Spleen (tissue), 11 donors: Measurements from ENCODE around the gene SPDYC. TPM values are rescaled to one million over a fixed set of nuclear protein-coding genes. Genes with fewer than 3 reads are reported as not detected.

Experiments
- DNase-seq: peaks from one replicate; pipeline ENCODE4 v3.0.0-alpha.2; 2020
- H3K27ac ChIP-seq, 8 donors: fragments of 200-600 bp; sonication (generic) in 7 of 8; 1 replicate in 4 of 8; 2 replicates in 4 of 8; pipeline versions ENCODE4 v1.5.0 to v1.8.0; 2016 to 2021; ENCODE audit warnings: inconsistent platforms in 4 of 8, mild to moderate bottlenecking in 4 of 8, moderate library complexity in 1 of 8
- H3K27me3 ChIP-seq, 7 donors: fragments of 200-600 bp; sonication (generic) in 6 of 7; replicated peaks in 1 of 7; 1 replicate in 4 of 7; 2 replicates in 3 of 7; pipeline versions ENCODE4 v1.5.0 to v1.8.0; 2016 to 2021; ENCODE audit warnings: inconsistent platforms in 3 of 7, mild to moderate bottlenecking in 1 of 7
- H3K36me3 ChIP-seq, 6 donors: fragments of 200-600 bp; sonication (generic) in 5 of 6; 1 replicate in 4 of 6; 2 replicates in 2 of 6; pipeline versions ENCODE4 v1.5.0 to v1.8.0; 2016 to 2021; ENCODE audit warnings: inconsistent platforms in 2 of 6
- H3K4me1 ChIP-seq, 6 donors: fragments of 200-600 bp; sonication (generic) in 5 of 6; 1 replicate in 3 of 6; 2 replicates in 3 of 6; pipeline versions ENCODE4 v1.5.0 to v1.8.0; 2016 to 2021; ENCODE audit warnings: inconsistent platforms in 3 of 6
- H3K4me3 ChIP-seq, 8 donors: fragments of 200-600 bp; sonication (generic) in 7 of 8; 1 replicate in 4 of 8; 2 replicates in 4 of 8; pipeline versions ENCODE4 v1.5.0 to v1.8.0; 2016 to 2021; ENCODE audit warnings: inconsistent platforms in 4 of 8, mild to moderate bottlenecking in 4 of 8, moderate library complexity in 2 of 8
- H3K9me3 ChIP-seq, 8 donors: fragments of 200-600 bp; sonication (generic) in 7 of 8; 1 replicate in 4 of 8; 2 replicates in 4 of 8; pipeline versions ENCODE4 v1.5.0 to v1.8.0; 2016 to 2021; ENCODE audit warnings: inconsistent platforms in 4 of 8
- POLR2A ChIP-seq, 3 donors: fragments of 450-650 bp; IDR thresholded peaks; one replicate each; pipeline ENCODE4 v1.5.1; 2017; ENCODE audit warnings: antibody characterized with exemption in 3 of 3, mild to moderate bottlenecking in 1 of 3
- POLR2AphosphoS5 ChIP-seq, 3 donors: sonication (generic); formaldehyde crosslinking; IDR thresholded peaks; one replicate each; pipeline ENCODE4 v1.5.1; 2017; ENCODE audit warnings: antibody characterized with exemption in 3 of 3
- WGBS, 5 donors: extraction: QIAGEN DNeasy Blood & Tissue Kit in 3 of 5; methylation state at CpG; one replicate each; pipeline versions ENCODE4 v1.1.5 to v1.1.7; 2013 to 2018; 5-methylcytosine and 5-hydroxymethylcytosine counted together
- intact Hi-C: fragments of 100-400 bp; cut with DNase I; formaldehyde crosslinking; loops from one replicate; pipeline ENCODE4 v1.15.0; 2023; ENCODE audit warnings: low total_unique reads
- polyA plus RNA-seq, 3 donors: library from polyadenylated mRNA; stranded (reverse); fragments of 200-250 nt; gene quantifications; one replicate each; pipeline ENCODE4 v1.2.1, GENCODE V29; 2013
- total RNA-seq, 7 donors: library from RNA; depleted of rRNA in 3 of 7; stranded (reverse); fragments of >200 nt in 3 of 7; fragmentation: NEBNext Ultra II Directional in 4 of 7; extraction: Animal tissue kit (Norgen Biotek cat#: 25700) in 4 of 7; gene quantifications; one replicate each; pipeline versions ENCODE4 v1.1.0 to v1.2.1, GENCODE V29; 2016 to 2021
- TF ChIP-seq, protein P1 (sequence below), 11 experiments: fragments of 200-600 bp in 7 of 11; fragments of 450-650 bp in 4 of 11; sonication (generic) in 4 of 11; IDR thresholded peaks in 8 of 11; conservative IDR thresholded peaks in 3 of 11; 1 replicate in 7 of 11; 2 replicates in 4 of 11; pipeline versions ENCODE4 v1.4.0 to v1.8.0; 2016 to 2021; ENCODE audit warnings: antibody characterized with exemption in 11 of 11, inconsistent platforms in 4 of 11, mild to moderate bottlenecking in 1 of 11
- donor health status: healthy with polysubstance abuse.
- donor health status: DM: no; HTN: no; CAD: no; lungs with moderate emphysema.
- donor health status: DM: no; HTN: no; CAD: no.
- donor health status: Bipolar disorder and iron deficiency.
- donor health status: healthy.
- donor health status: DM: no; HTN: no; CAD: no.
- donor health status: DM: yes; HTN: yes; CAD: no.

SPDYC gene
- total and polyA plus RNA-seq, 10 donors, result 0.11 TPM; not detected in 9

DNA sequence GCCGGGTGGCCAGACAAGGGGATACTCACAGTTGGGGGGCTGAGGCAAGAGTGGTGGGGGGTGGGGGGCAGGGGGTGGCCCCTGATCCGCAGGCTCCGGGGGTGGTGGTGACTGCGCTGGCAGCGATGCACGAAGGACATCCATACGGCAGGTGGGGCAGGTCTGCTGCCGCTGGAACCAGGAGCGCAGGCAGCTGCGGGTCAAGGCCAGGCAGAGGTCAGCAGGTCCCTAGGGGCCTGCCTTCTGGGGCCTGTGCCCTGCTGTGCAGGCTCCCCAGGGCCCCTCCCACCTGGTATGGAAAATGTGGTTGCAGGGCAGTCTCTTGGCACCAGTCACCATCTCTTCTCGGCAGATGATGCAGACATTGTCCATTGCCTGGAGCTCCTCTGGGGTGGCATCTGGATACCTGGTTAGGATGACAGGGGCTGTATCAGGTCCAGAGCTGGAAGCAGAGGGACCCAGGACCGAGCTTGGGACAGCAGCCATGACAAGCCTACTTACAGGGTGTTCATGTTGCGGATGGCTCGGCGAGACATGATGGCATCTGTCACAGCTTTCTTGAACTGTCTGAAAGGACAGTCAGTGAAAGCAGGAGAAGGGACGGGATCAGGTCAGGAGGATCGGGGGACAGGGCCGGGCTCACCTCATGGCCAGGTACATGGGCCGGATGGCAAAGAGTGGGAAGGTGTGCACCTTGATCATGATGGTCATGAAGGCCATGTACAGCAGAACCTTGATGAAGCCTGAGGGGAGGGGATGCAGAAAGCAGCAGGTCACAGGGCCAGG is 39.2 kb upstream of the SPDYC start:
- WGBS, 5 donors, result 81 to 84% (median 82%) methylated on average over 9 to 19 of the region's 19 CpGs
- H3K27ac ChIP-seq, result peak overlapping the region in 5 of 8 donors; percentile 7 to 100 (median 95)
- H3K9me3 ChIP-seq, result no peaks in the 10 kb centered on the region
- H3K4me3 ChIP-seq, result peak overlapping the region in 4 of 8 donors; percentile 4 to 95 (median 84)
- peaks cover 14 to 72% (median 70%) of the 10 kb centered on the region in 6 donors for H3K36me3 ChIP-seq
- DNase-seq, result peak; percentile 77
- H3K4me1 ChIP-seq, result peaks cover 36 to 82% (median 54%) of the 10 kb centered on the region in 6 donors
- intact Hi-C loops, result no loop called here
- peak in 1 of 3 donors; percentile 26 for TF ChIP-seq POLR2AphosphoS5 (IDR thresholded peaks at IDR 0.05)
- no peak for TF ChIP-seq POLR2A (IDR thresholded peaks at IDR 0.05)
- TF ChIP-seq, protein P1, sequence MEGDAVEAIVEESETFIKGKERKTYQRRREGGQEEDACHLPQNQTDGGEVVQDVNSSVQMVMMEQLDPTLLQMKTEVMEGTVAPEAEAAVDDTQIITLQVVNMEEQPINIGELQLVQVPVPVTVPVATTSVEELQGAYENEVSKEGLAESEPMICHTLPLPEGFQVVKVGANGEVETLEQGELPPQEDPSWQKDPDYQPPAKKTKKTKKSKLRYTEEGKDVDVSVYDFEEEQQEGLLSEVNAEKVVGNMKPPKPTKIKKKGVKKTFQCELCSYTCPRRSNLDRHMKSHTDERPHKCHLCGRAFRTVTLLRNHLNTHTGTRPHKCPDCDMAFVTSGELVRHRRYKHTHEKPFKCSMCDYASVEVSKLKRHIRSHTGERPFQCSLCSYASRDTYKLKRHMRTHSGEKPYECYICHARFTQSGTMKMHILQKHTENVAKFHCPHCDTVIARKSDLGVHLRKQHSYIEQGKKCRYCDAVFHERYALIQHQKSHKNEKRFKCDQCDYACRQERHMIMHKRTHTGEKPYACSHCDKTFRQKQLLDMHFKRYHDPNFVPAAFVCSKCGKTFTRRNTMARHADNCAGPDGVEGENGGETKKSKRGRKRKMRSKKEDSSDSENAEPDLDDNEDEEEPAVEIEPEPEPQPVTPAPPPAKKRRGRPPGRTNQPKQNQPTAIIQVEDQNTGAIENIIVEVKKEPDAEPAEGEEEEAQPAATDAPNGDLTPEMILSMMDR (IDR thresholded peaks at IDR 0.05 in 8 of 11, conservative IDR thresholded peaks at IDR 0.05 in 3 of 11), result no peak
- H3K27me3 ChIP-seq, result no peaks in the 10 kb centered on the region

DNA sequence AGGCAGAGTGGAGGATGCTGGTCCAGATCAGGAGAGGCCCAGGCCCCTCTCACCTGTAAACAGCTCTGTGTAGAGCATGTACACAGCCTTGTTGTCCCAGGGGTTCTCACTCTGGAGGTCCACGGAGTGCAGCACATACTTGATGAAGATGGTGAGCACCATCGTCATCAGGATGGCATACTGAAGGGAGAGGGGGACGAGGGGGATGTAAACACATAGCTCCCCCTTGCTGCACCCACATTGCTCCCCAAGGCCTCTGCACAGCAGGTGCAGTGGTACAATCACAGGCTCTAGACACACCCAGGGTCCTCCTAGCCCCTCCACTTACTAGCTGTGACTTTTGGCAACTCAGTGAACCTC is 38.6 kb upstream of the SPDYC start:
- Histone ChIP-seq H3K27ac (peak overlapping the region in 5 of 8 donors; percentile 9 to 100 (median 95)), H3K36me3 (peaks cover 14 to 67% (median 64%) of the 10 kb centered on the region in 6 donors), H3K4me1 (peaks cover 38 to 86% (median 58%) of the 10 kb centered on the region in 6 donors), H3K27me3 (no peaks in the 10 kb centered on the region), H3K4me3 (peak overlapping the region in 4 of 8 donors; percentile 4 to 95 (median 84)), H3K9me3 (no peaks in the 10 kb centered on the region)
- intact Hi-C loops, result no loop called here
- 50 to 88% (median 77%) methylated on average over 3 of the region's 3 CpGs for WGBS, 5 donors
- TF ChIP-seq, protein P1 (IDR thresholded peaks at IDR 0.05 in 8 of 11, conservative IDR thresholded peaks at IDR 0.05 in 3 of 11), result no peak
- TF ChIP-seq POLR2A (IDR thresholded peaks at IDR 0.05) (no peak), POLR2AphosphoS5 (IDR thresholded peaks at IDR 0.05) (no peak)
- DNase-seq, result no peak

DNA sequence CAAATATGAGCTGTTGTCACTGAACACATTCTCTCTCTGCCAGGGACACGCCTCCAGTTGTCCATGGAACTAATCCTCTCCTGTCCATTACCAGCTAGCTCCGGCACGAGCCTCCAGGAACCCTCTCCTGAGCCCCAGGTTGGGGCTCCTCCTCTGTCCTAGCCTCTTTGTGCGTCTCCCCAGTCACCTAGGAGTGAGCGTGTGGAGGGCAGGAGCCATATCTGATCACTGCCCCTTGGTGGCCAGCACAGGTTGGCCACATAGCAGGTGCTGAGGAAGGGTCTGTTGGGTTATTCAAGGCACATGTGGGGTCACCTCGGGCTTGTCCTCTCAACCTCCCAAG is 38.2 kb upstream of the SPDYC start:
- 51 to 75% (median 71%) methylated on average over 6 of the region's 6 CpGs for WGBS, 5 donors
- Histone ChIP-seq H3K27ac (peak overlapping the region in 7 of 8 donors; percentile 9 to 100 (median 92)), H3K36me3 (peaks cover 9 to 62% (median 60%) of the 10 kb centered on the region in 6 donors), H3K4me1 (peaks cover 38 to 86% (median 58%) of the 10 kb centered on the region in 6 donors), H3K27me3 (no peaks in the 10 kb centered on the region), H3K9me3 (no peaks in the 10 kb centered on the region), H3K4me3 (peak overlapping the region in 7 of 8 donors; percentile 77 to 98 (median 95))
- no peak for TF ChIP-seq POLR2AphosphoS5 (IDR thresholded peaks at IDR 0.05)
- TF ChIP-seq POLR2A (IDR thresholded peaks at IDR 0.05), result no peak
- TF ChIP-seq, protein P1 (IDR thresholded peaks at IDR 0.05 in 8 of 11, conservative IDR thresholded peaks at IDR 0.05 in 3 of 11), result no peak
- DNase-seq, result peak; percentile 74
- intact Hi-C loops, result no loop called here
